HepG2 (cell line): Measurements from ENCODE around the gene DAGLB. TPM values are rescaled to one million over a fixed set of nuclear protein-coding genes. Genes with fewer than 3 reads are reported as not detected.

Experiments used
- IRX3 ChIP-seq: sonication (generic); formaldehyde crosslinking; IDR thresholded peaks from 2 replicates; pipeline ENCODE4 v1.8.1; 2023; ENCODE audit warnings: mild to moderate bottlenecking, low read depth, missing genetic modification reagents, borderline replicate concordance
- NCOR1 ChIP-seq: fragments of 200-600 bp; sonication (generic); IDR thresholded peaks from 2 replicates; pipeline ENCODE4 v1.7.0; 2017; ENCODE audit warnings: antibody characterized with exemption, low read length, borderline replicate concordance
- NR2C2 ChIP-seq: sonication (generic); formaldehyde crosslinking; IDR thresholded peaks from 2 replicates; pipeline ENCODE4 v1.4.0; 2020; ENCODE audit warnings: missing genetic modification reagents, mild to moderate bottlenecking, moderate library complexity, borderline replicate concordance
- NR2F6 ChIP-seq, 2 experiments: IDR thresholded peaks; 2 replicates each; pipeline ENCODE4 v1.6.1; 2016; ENCODE audit warnings: antibody characterized with exemption in 1 of 2, mild to moderate bottlenecking in 1 of 2
- PHF21A ChIP-seq: sonication (generic); formaldehyde crosslinking; IDR thresholded peaks from 2 replicates; pipeline ENCODE4 v1.5.0; 2020; ENCODE audit warnings: mild to moderate bottlenecking, missing genetic modification reagents
- PRDM15 ChIP-seq: sonication (generic); formaldehyde crosslinking; IDR thresholded peaks from 2 replicates; pipeline ENCODE4 v1.4.0; 2020; ENCODE audit warnings: missing genetic modification reagents
- RNF219 ChIP-seq: sonication (generic); formaldehyde crosslinking; IDR thresholded peaks from 2 replicates; pipeline ENCODE4 v1.5.0; 2020; ENCODE audit warnings: mild to moderate bottlenecking, missing genetic modification reagents
- RXRA ChIP-seq: sonication (generic); formaldehyde crosslinking; IDR thresholded peaks from 2 replicates; pipeline ENCODE4 v1.5.1; 2020; ENCODE audit warnings: missing genetic modification reagents
- SAFB2 ChIP-seq: sonication (generic); formaldehyde crosslinking; IDR thresholded peaks from 2 replicates; pipeline ENCODE4 v1.5.1; 2020; ENCODE audit warnings: missing genetic modification reagents, low read depth, mild to moderate bottlenecking, borderline replicate concordance
- ZFP36 ChIP-seq: fragments of 150-350 bp; IDR thresholded peaks from 2 replicates; pipeline ENCODE4 v1.6.1; 2018; ENCODE audit warnings: borderline replicate concordance, low read length, low read depth; ENCODE audit not compliant: partially characterized antibody
- ZHX2 ChIP-seq, 2 experiments: sonication (generic) in 1 of 2; formaldehyde crosslinking in 1 of 2; IDR thresholded peaks; 2 replicates each; pipeline versions ENCODE4 v1.6.1 to v1.9.0; 2014 to 2022; ENCODE audit warnings: antibody characterized with exemption in 1 of 2, borderline replicate concordance in 1 of 2, inconsistent platforms in 1 of 2, low read depth in 1 of 2, missing genetic modification reagents in 1 of 2
- ZNF235 ChIP-seq: sonication (generic); formaldehyde crosslinking; IDR thresholded peaks from 2 replicates; pipeline ENCODE4 v1.8.1; 2023; ENCODE audit warnings: mild to moderate bottlenecking, missing genetic modification reagents, borderline replicate concordance
- ZNF263 ChIP-seq: sonication (generic); formaldehyde crosslinking; IDR thresholded peaks from 2 replicates; pipeline ENCODE4 v1.4.0; 2020; ENCODE audit warnings: missing genetic modification reagents
- ZNF350 ChIP-seq: sonication (generic); formaldehyde crosslinking; IDR thresholded peaks from 2 replicates; pipeline ENCODE4 v1.4.0; 2020; ENCODE audit warnings: mild to moderate bottlenecking, low read depth, missing genetic modification reagents, borderline replicate concordance
- ZNF446 ChIP-seq: sonication (generic); formaldehyde crosslinking; IDR thresholded peaks from 2 replicates; pipeline ENCODE4 v1.5.0; 2020; ENCODE audit warnings: mild to moderate bottlenecking, missing genetic modification reagents
- ZNF616 ChIP-seq: sonication (generic); formaldehyde crosslinking; IDR thresholded peaks from 2 replicates; pipeline ENCODE4 v1.5.0; 2020; ENCODE audit warnings: low read depth, mild to moderate bottlenecking, missing genetic modification reagents
- ZNF773 ChIP-seq: sonication (generic); formaldehyde crosslinking; IDR thresholded peaks from 2 replicates; pipeline ENCODE4 v1.4.0; 2020; ENCODE audit warnings: missing genetic modification reagents, borderline replicate concordance
- ZNF776 ChIP-seq: sonication (generic); formaldehyde crosslinking; IDR thresholded peaks from 2 replicates; pipeline ENCODE4 v1.4.0; 2020; ENCODE audit warnings: mild to moderate bottlenecking, missing genetic modification reagents
- polyA plus RNA-seq, 8 experiments: library from polyadenylated mRNA; depleted of rRNA in 3 of 8; stranded (reverse) in 7 of 8; unstranded in 1 of 8; fragments of >200 nt; fragmentation: Illumina TruSeq in 4 of 8; extraction: Trizol in 4 of 8; gene quantifications; 2 replicates each; pipeline versions ENCODE4 v1.2.1 to v1.2.3, GENCODE V29; 2011 to 2016; ENCODE audit warnings: low read depth in 4 of 8, missing spikeins in 1 of 8, mixed read lengths in 1 of 8; ENCODE audit not compliant: insufficient read depth in 1 of 8
- total RNA-seq, 5 experiments: library from RNA; depleted of rRNA; stranded (reverse); fragments of >200 nt; fragmentation: Illumina TruSeq; extraction: Trizol; gene quantifications; 2 replicates each; pipeline ENCODE4 v1.2.3, GENCODE V29; 2016; ENCODE audit warnings: low read depth in 1 of 5

The DAGLB gene
- total and polyA plus RNA-seq, 2 of the 13 experiments (the other 11 are each of a cell fraction or from before 2014, with no cell fraction given): 7.9 to 9.8 TPM

- TF ChIP-seq NR2C2 (CRISPR knock-in tag) (peak; percentile 53; the same call in 1 of the 2 replicates), ZNF773 (CRISPR knock-in tag) (no peak), ZNF235 (CRISPR knock-in tag) (no peak), PHF21A (CRISPR knock-in tag) (no peak), ZNF350 (no peak), ZNF616 (CRISPR knock-in tag) (no peak), NCOR1 (no peak), ZNF776 (CRISPR knock-in tag) (no peak), ZHX2 (IDR thresholded peaks at IDR 0.05; ENCODE audit: low read depth) (no peak), ZHX2 (CRISPR knock-in tag; IDR thresholded peaks at IDR 0.05; ENCODE audit: borderline replicate concordance) (no peak), ZNF446 (CRISPR knock-in tag) (no peak), PRDM15 (CRISPR knock-in tag) (no peak), ZFP36 (no peak), ZNF263 (CRISPR knock-in tag) (no peak), RNF219 (CRISPR knock-in tag) (no peak), RXRA (CRISPR knock-in tag) (peak; percentile 36; the same call in 1 of the 2 replicates), IRX3 (CRISPR knock-in tag) (no peak), SAFB2 (CRISPR knock-in tag) (no peak), NR2F6 (IDR thresholded peaks at IDR 0.05) (no peak), NR2F6 (CRISPR knock-in tag; IDR thresholded peaks at IDR 0.05) (peak; percentile 46; the same call in 1 of the 2 replicates)
Observed at GRCh38 chr7:6360841-6361240, 86.9 kb downstream of the DAGLB start (continued).
